Natural killer cell treated with Interleukin-12 subunit alpha and Interleukin-12 subunit beta and Interleukin-15 and Interleukin-18, amount 100 ng/mL, for 72 hours (primary cell): ENCODE results near the gene ZCCHC2. TPM values are rescaled to one million over a fixed set of nuclear protein-coding genes. Genes with fewer than 3 reads are reported as not detected.

Experiments
- ATAC-seq, 2 donors: fragments of 150-1000 bp; cut with Tn5 transposase in 1 of 2; sonication (Bioruptor Pico), chemical (Tn5 transposase) in 1 of 2; 2 replicates each; pipeline ENCODE4 v1.10.0; 2021
- DNase-seq: peaks from one replicate; pipeline ENCODE4 v3.0.0; 2022; ENCODE audit warnings: low spot score
- H3K27ac Mint-ChIP-seq, 2 donors: 1 replicate in 1 of 2; 2 replicates in 1 of 2; pipeline ENCODE4 v1.8.0; 2022; ENCODE audit warnings: mixed read lengths in 2 of 2, mild to moderate bottlenecking in 1 of 2, moderate library complexity in 1 of 2
- H3K27me3 Mint-ChIP-seq, 2 donors: 1 replicate in 1 of 2; 2 replicates in 1 of 2; pipeline ENCODE4 v1.8.0; 2022; ENCODE audit warnings: mixed read lengths in 2 of 2
- H3K36me3 Mint-ChIP-seq: one replicate; pipeline ENCODE4 v1.8.0; 2022; ENCODE audit warnings: mixed read lengths
- H3K4me1 Mint-ChIP-seq, 2 donors: 1 replicate in 1 of 2; 2 replicates in 1 of 2; pipeline ENCODE4 v1.8.0; 2022; ENCODE audit warnings: low read depth in 2 of 2, mixed read lengths in 2 of 2, mild to moderate bottlenecking in 1 of 2
- H3K4me3 Mint-ChIP-seq: one replicate; pipeline ENCODE4 v1.8.0; 2022; ENCODE audit warnings: mixed read lengths
- H3K9me3 Mint-ChIP-seq: 2 replicates; pipeline ENCODE4 v1.8.0; 2022; ENCODE audit warnings: mixed read lengths
- total RNA-seq, 2 donors: library from RNA; stranded (reverse); gene quantifications; one replicate each; pipeline ENCODE4 v1.2.3, GENCODE V29; 2022

Gene ZCCHC2
- 10 to 100 TPM; 46.3 to 51.2 TPM for total RNA-seq

DNA sequence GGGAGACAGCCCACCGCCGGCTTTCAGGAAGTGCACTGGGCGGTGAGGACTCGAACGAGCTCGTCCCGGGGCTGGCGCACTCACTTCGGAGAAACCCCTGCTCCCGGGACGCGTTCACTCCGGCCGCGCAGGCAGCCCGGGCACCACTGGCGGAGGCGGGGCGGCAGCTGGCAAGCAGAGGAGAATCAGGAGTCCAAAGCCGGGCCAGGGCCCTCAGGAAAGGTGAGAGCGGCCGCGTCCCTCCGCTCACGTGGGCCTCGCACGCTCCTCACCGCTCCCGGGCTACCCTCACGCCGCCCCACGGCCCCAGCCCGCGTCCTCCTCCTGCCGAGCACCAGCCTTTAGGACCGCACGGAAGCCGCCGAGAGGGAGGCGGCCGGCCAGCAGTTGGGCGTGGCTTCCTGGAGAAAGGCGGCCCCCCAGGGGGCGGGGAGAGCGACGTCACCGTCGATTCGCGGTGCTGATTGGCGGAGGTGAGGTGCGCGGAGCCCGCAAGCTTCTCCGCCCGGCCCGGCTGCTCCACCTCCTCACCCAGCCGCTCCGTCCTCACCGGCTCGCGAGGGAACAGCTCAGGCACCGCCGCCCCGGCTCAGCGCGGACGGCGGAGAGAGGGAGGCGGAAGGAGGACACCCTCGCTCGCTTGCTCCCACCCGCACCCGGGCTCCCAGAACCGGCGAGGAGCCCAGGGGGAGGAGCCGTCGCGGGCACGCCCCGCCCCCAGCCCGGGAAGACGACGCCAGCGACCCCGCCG, at the start of gene ZCCHC2:
Gene ZCCHC2 (plus strand): TSS at position 522 of the 751 bp plus-strand sequence. CDS start 400 bp downstream, outside the sequence.
- H3K27me3 Mint-ChIP-seq = peaks cover 0 to 10% of the 10 kb centered on the region in 2 donors
- peak within 1 kb of the TSS; percentile 79 to 97 for H3K27ac Mint-ChIP-seq
- peaks cover 16% of the 10 kb centered on the region for H3K36me3 Mint-ChIP-seq
- peak; percentile 89 to 92 for ATAC-seq
- DNase-seq = peak; percentile 98
- peak within 1 kb of the TSS; percentile 99 for H3K4me3 Mint-ChIP-seq
- peaks cover 22 to 35% of the 10 kb centered on the region in 2 donors for H3K4me1 Mint-ChIP-seq
- no peaks in the 10 kb centered on the region for H3K9me3 Mint-ChIP-seq

DNA sequence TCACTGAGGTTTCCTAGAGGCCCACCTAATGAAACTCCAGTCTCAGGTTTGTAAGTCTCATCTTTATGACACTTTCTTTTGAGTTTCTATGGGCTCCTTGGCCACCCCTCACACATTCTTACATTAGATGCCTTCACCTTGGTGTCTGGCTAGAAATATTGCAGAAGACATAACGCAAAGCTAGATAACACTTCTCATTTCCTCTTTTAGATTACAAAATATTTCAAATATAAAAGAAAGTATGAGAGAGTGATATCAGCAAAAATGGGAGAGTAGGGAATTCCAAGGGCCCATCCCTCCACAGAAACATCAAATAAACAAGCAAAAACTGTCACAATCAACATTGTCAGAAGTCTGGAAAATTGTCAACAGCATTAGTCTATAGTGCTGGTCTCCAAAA, 43.3 kb upstream of the ZCCHC2 start:
- DNase-seq (no peak), ATAC-seq (no peak)
- Mint-ChIP-seq H3K4me3 (no peak overlapping the region), H3K27me3 (peaks cover 13 to 51% of the 10 kb centered on the region in 2 donors), H3K36me3 (peaks cover 17% of the 10 kb centered on the region), H3K27ac (no peak overlapping the region), H3K4me1 (no peaks in the 10 kb centered on the region), H3K9me3 (peaks cover 6% of the 10 kb centered on the region)

DNA sequence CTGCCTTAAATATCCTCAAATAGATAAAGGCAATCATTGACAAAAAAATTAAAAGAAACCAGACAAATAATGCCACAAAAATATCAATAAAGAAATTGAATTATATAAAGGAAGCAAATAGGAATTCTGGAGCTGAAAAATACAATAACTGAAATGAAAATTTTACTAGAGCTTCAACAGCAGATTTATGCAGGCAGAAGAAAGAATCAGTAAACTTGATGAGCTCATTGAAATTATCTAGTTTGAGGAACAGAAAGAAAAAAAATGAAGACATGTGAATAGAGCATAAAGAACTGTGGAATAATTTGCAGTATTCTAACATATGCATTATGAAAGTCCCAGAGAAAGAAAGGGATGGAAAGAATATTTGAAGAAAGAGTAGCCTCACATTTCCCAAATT, 41.9 kb upstream of the ZCCHC2 start:
- H3K9me3 Mint-ChIP-seq = peaks cover 6% of the 10 kb centered on the region
- peaks cover 17% of the 10 kb centered on the region for H3K36me3 Mint-ChIP-seq
- ATAC-seq (no peak), DNase-seq (no peak)
- H3K4me1 Mint-ChIP-seq = no peaks in the 10 kb centered on the region
- H3K4me3 Mint-ChIP-seq = no peak overlapping the region
- H3K27ac Mint-ChIP-seq = no peak overlapping the region
- peaks cover 16 to 55% of the 10 kb centered on the region in 2 donors for H3K27me3 Mint-ChIP-seq

DNA sequence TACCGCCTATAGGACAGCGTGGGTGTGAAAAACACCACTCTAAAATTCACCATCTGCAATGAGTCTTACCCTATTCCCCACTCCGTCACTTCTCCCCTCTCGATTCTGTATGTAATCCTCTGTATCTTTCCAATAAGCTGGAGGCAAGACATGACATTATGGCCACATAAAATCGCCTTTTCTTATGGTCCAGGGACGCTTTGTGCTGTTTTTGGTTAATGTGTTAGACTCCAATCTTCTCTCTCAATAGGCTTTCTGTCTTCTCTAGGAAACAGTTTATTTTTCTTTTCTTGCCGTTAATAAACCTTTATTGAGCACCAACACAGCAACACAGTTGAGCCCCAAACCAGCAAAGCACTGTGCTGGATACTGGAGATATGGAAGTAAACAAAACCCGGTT, 37.9 kb upstream of the ZCCHC2 start:
- H3K36me3 Mint-ChIP-seq = peaks cover 15% of the 10 kb centered on the region
- H3K27ac Mint-ChIP-seq = no peak overlapping the region
- peaks cover 9 to 30% of the 10 kb centered on the region in 2 donors for H3K27me3 Mint-ChIP-seq

DNA sequence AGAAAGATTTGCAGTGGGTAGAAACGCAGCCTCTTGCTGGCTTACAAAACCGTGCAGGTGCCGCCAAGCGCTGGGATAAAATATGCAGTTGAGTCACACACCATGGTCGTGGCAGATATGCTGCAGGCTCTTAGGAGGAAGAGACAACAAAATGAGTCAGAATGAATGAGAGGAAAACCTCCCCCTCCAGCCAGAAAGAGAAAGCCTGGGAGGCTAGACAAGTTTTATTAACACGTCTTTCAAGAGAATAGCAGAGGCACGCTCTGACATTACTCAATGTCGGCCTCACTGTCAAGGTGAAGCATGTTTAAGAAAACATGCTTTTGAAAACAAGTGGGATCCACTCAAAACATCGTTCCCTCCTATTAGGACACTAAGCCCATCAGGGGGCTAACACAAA, 37.1 kb upstream of the ZCCHC2 start:
- H3K27me3 Mint-ChIP-seq = peaks cover 9 to 29% of the 10 kb centered on the region in 2 donors
- no peak overlapping the region for H3K27ac Mint-ChIP-seq
- H3K9me3 Mint-ChIP-seq = peaks cover 4% of the 10 kb centered on the region
- no peak overlapping the region for H3K4me3 Mint-ChIP-seq
- H3K36me3 Mint-ChIP-seq = peaks cover 8% of the 10 kb centered on the region
- no peaks in the 10 kb centered on the region for H3K4me1 Mint-ChIP-seq
- DNase-seq (no peak), ATAC-seq (no peak)

More for the DNA sequence above, 37.9 kb upstream of the ZCCHC2 start:
- no peak for ATAC-seq
- no peak for DNase-seq
- no peaks in the 10 kb centered on the region for H3K4me1 Mint-ChIP-seq
- H3K4me3 Mint-ChIP-seq = no peak overlapping the region
- peaks cover 6% of the 10 kb centered on the region for H3K9me3 Mint-ChIP-seq

DNA sequence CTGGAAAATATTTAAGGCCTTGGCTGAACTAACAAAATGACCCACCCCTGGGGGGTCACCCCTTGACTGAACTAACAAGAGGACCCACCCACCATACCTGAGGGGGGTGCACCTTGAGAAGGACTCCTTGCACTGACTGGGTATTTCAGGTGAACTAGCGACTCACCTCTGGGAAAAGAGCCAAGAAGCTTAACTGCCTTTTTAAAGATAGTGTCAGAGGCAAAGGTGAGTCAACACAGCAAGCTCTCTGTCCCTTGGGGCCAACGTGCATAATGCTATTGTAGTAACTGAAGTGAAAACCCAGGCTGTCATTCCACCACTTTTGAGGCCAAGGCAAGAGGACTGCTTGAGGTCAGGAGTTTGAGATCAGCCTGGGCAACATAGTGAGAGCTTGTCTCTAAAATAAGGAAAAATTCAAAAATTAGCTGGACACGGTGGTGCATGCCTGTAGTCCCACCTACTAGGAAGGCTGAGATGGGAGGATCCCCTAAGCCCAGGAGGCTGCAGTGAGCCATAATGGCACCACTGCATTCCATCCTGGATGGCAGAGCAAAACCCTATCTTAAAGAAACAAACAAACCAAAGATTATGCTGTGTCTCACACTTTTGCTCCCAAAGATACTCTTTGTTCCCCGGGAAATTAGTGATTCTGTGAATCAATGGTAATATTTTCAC, 36.4 kb upstream of the ZCCHC2 start:
- no peak for DNase-seq
- Mint-ChIP-seq H3K9me3 (no peaks in the 10 kb centered on the region), H3K36me3 (peaks cover under 1% of the 10 kb centered on the region), H3K4me1 (no peaks in the 10 kb centered on the region), H3K27ac (no peak overlapping the region), H3K27me3 (peaks cover 10 to 25% of the 10 kb centered on the region in 2 donors), H3K4me3 (no peak overlapping the region)
- no peak for ATAC-seq

DNA sequence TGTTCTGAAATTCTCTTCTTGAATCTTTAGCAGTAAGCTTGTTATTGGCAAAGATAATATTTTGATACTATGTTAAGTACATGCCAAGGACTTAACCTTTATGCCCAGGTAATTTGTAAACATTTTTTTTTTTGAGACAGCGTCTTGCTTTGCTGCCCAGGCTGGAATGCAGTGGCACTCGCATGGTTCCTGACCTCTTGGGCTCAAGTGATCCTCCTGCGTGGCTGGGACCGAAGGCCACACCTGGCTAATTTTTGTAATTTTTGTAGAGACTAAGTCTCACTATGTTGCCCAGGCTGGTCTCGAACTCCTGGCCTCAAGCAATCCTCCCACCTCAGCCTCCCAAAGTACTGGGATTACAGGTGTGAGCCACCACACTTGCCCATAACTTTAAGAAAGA, 35.7 kb upstream of the ZCCHC2 start:
- ATAC-seq (no peak), DNase-seq (no peak)
- Mint-ChIP-seq H3K4me3 (no peak overlapping the region), H3K27me3 (peaks cover 12 to 23% of the 10 kb centered on the region in 2 donors), H3K9me3 (no peaks in the 10 kb centered on the region), H3K36me3 (no peaks in the 10 kb centered on the region), H3K27ac (no peak overlapping the region), H3K4me1 (no peaks in the 10 kb centered on the region)

DNA sequence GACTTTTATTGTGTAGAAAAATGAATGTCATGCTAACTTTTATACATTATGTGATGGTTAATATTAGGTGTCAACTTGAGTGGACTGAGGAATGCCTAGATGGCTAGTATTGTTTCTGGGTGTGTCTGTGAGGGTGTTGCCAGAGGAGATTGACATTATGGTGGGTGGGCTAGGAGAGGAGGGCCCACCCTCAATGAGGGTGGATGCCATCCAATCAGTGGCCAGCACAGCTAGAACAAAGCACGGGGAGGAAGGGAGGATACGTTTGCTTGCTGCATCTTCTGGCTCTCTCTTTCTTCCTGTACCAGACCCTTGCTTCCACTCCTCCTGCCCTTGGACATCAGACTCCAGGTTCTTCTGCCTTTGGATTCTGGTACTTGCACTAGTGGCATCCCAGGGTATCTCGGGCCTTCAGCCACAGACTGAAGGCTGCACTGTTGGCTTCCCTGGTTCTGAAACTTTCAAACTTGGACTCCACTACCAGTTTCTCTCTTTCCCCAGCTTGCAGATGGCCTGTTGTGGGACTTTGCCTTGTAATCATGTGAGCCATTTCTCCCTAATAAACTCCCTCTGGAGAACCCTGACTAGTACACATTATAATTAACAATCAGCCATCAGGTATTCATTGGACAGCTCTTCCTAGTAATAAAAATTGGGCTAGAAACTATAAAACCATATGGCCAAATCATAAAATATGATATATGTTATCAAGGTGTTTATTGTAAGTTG, 31.7 kb upstream of the ZCCHC2 start:
- Mint-ChIP-seq H3K4me3 (no peak overlapping the region), H3K4me1 (no peaks in the 10 kb centered on the region), H3K27me3 (peaks cover 14 to 28% of the 10 kb centered on the region in 2 donors), H3K9me3 (no peaks in the 10 kb centered on the region), H3K27ac (no peak overlapping the region), H3K36me3 (no peaks in the 10 kb centered on the region)
- no peak for DNase-seq
- ATAC-seq = no peak

DNA sequence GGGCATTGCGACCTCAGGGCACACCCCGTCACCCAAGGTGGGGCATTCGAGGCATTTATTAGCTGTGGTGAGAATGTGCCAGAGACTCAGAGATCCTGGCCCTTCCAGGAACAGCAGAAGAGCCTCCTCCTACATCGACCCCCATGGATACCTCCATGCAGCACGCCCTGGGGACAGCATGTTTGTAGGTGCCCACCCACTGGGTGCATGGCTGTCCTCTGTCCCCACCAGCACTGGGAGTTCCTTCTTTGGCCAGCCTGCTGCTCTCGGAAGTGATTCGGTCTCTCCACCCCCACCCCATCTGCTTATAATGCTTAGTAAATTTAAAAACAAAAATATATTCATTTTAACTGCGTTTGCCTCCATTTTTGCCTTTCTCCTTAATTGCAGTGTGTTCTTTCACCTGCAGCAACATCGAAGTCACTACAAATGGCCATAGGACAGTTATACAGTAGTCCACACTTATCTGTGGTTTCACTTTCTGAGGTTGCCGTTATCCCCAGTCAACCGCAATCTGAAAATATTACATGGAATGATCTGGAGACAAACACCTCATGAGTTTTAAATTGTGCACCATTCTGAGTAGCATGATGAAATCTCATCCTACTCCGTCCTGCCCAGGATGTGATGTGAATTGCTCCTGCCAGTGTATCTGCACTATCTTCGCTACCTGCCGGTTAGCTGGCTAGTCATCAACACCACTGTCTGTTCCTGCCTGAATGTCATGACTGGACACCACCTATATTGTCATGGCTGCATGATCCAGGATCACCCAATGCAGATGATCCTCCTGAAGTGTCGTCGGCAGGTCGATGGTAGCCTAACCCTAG, 29.6 kb upstream of the ZCCHC2 start:
- H3K9me3 Mint-ChIP-seq = no peaks in the 10 kb centered on the region
- H3K36me3 Mint-ChIP-seq = no peaks in the 10 kb centered on the region
- H3K4me1 Mint-ChIP-seq = no peaks in the 10 kb centered on the region
- no peak for DNase-seq
- no peak overlapping the region for H3K4me3 Mint-ChIP-seq
- peaks cover 21 to 41% of the 10 kb centered on the region in 2 donors for H3K27me3 Mint-ChIP-seq
- no peak for ATAC-seq
- H3K27ac Mint-ChIP-seq = no peak overlapping the region

DNA sequence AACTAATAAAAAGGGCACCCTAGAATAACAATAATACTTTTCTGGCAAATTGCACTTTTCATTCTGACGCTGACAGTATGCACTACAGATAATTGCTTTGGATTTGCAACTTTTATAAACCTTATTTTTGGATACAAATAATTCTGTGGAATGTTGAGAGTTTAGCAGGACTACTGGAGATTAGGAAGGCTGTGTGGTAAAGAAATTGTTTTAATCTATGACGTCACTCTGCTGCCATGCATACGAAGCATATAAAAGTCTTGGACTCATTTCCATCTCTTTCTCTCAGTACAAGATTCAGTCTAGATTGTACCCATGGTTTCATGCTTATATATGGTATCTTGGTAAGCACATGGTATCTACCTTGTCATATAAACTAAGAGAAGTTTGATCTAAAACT, 28.1 kb upstream of the ZCCHC2 start:
- DNase-seq (no peak), ATAC-seq (no peak)
- peaks cover 21 to 41% of the 10 kb centered on the region in 2 donors for H3K27me3 Mint-ChIP-seq
- no peak overlapping the region for H3K4me3 Mint-ChIP-seq
- H3K27ac Mint-ChIP-seq = no peak overlapping the region
- H3K36me3 Mint-ChIP-seq = no peaks in the 10 kb centered on the region
- H3K9me3 Mint-ChIP-seq = no peaks in the 10 kb centered on the region
- H3K4me1 Mint-ChIP-seq = no peaks in the 10 kb centered on the region

DNA sequence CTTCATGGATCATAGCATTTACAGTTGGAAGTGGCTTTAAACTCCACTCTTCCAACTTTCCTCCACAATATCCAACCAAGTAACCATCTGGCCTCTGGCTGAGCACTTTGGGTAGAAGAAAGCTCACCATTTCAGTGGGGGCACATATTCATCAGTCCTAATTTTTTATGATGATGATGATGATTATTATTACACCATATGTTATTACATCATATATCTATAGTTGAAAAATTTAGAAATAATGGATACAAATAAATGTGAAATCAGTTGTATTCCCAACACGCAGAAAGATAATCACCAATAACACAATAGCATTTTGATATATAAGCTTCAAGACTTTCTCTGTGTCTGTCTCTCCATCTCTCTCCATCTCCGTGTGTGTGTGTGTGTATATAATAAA, 26.6 kb upstream of the ZCCHC2 start:
- Mint-ChIP-seq H3K27ac (no peak overlapping the region), H3K9me3 (no peaks in the 10 kb centered on the region), H3K4me1 (no peaks in the 10 kb centered on the region), H3K27me3 (peaks cover 20 to 38% of the 10 kb centered on the region in 2 donors), H3K4me3 (no peak overlapping the region), H3K36me3 (no peaks in the 10 kb centered on the region)
- ATAC-seq (no peak), DNase-seq (no peak)

DNA sequence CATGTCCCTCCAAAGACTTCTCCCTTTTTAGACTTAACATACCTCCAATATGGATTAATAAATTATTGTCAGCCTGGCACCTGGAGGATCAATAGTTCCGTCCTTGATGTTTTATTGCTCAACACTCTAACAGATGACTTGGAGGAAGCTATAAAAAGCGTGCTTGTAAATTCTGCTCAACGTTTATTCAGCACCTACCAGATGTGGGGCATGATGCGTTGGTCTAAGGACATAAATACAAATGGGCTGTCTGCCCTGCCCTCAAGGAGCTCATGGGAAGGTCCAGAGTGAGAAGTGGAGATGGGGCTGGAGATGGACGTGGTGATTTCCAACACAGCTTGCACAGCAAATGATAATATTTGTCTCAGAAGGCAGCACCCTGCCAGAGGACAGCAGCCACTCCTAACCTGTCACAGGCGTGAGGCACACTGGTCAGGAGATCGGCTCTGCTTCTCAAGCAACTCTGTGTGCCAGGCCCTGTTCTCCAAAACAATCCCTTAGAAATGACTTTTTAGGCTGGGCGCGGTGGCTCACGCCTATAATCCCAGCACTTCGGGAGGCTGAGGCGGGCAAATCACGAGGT, 25.5 kb upstream of the ZCCHC2 start:
- Mint-ChIP-seq H3K36me3 (no peaks in the 10 kb centered on the region), H3K27me3 (peaks cover 16 to 32% of the 10 kb centered on the region in 2 donors), H3K9me3 (no peaks in the 10 kb centered on the region), H3K4me1 (no peaks in the 10 kb centered on the region), H3K27ac (no peak overlapping the region), H3K4me3 (no peak overlapping the region)
- ATAC-seq = no peak
- no peak for DNase-seq
